Measurements from ENCODE around the gene PSMB10. TPM values are rescaled to one million over a fixed set of nuclear protein-coding genes. Genes with fewer than 3 reads are reported as not detected.

The PSMB10 gene
- polyA plus RNA-seq, 4 donors: 20.3 to 39.4 (median 28.3) TPM

DNA sequence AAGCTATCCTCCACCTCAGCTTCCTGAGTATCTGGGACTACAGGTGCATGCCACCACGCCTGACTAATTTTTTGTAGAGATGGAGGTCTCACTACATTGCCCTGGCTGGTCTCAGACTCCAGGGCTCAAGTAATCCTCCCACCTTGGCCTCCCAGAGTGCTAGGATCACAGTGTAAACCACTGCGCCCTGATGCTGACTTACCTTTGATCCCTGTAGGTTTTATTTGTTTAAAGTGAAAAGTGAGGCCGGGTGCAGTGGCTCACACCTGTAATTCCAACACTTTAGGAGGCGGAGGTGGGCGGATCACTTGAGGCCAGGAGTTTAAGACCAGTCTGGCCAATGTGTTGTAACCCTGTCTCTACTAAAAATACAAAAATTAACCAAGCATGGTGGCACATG lies 34.9 kb downstream of the PSMB10 start:
- DNase-seq (ENCODE audit: low read depth in 4 of 4, low spot score in 2 of 4): no peak

DNA sequence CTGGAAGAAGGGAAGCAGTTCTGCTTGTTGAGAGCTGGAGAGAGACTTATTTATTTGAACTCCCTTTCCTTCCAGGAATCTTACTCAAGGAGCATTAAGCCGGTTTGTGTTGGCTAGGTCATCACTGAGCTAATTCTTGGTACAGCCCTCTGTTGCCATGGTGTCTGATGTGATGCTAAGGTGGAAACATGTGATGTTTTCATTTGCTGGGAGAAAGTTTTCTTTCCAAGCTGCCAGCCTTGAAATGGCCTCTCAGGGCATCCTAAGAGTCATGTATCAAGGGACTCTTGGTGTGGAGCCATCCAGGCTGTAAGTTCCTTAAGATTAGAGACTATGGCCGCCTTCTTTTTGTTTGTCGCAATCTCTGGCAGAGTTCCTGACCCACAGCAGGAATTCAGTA lies 39.4 kb downstream of the PSMB10 start:
- DNase-seq (ENCODE audit: low read depth in 4 of 4, low spot score in 2 of 4): no peak

DNA sequence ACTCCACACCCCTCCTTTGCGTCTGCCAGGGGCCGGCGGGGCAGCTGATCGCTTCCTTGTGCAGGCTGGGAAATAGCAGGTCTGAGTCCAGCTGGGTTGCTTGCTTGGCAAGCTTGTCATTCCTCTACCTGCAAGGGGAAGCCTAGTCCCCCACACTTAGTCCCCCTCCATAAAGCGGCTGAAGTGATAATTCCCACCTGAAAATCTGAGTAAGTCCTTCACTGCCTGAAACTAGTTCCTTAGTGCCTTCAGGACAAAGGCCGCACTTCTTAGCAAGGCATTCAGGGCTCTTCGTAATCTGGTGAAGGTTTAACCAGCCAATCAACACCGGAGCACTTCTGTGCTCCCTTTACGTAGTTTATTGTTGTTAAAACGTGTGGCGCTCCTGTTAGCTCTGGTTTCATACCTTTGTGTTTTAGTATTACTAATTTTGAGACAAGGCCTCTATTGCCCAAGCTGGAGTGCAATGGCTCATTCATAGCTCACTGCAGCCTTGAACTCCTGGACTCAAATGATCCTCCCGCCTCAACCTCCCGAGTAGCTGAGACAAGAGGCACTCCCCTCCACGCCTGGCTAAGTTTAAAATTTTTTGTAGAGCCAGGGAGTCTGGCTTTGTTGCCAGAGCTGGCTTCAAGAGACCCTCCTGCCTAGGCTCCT lies 42.8 kb downstream of the PSMB10 start:
- DNase-seq (ENCODE audit: low read depth in 4 of 4, low spot score in 2 of 4): no peak

DNA sequence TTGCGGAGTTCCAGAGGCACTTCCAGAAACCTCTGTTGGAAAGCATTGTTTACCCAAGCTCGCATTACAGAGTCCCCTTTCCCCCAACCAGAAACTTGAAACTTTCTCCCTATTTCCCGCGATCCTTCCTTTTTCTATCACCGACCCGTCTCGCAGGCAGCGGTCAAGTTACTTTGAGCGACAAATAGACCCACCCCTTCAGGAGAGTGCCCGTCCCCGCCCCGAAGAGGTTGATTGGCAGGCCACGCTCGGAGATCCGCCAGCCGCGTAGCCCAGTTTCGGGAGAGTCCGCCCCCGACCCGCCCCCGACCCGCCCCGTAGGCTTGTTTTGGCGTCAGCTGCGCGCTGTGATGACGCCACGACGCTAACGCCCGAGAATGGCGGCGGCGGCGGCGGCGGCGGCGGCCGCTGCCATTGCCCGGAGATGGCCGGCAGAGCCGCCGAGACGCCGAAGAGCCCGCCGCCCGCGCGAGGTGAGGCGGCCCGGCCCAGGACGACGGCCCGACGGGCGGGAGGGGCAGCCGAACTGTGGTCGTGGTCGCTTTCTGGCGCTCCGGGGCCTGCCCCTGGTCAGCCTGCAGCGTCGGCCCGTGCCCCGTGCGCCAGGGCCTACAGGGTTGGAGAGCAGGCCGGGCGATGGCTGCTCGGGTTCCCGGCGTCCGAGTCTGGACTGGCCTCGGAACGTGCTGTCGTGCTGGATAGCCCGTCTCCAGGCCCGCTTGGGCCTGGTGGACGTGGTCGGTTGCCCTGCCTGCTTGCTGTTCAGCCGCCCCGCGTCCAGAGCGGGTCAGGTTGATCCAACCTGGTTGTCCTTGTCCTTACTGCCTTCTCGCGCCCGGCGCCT lies 43.5 kb downstream of the PSMB10 start, which contains the start of gene PSKH1:
TSS of gene PSKH1 (plus strand) at position 356 of the 844 bp plus-strand sequence. CDS start 15,496 bp downstream, outside the sequence.
- peak in 3 of 4 donors; percentile 75 to 92 (median 88) for DNase-seq (ENCODE audit: low read depth in 4 of 4, low spot score in 2 of 4)

DNA sequence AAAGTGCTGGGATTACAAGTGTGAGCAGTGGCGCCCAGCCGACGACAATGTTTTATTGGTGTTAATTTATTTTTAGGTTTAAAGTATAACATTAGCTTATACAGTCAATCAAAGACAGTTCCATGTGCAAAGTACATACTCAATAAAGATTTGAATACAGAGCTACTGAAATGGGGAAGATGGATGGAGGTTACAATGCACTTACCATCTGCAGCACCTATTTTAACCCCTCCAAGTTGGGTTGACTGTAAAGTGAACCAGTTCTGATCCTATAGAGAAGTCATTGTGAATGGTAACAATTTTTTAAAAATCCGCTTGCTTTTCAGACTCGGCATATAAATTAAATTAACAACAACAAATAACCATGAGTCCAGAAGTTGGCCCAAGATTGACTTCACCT lies 44.3 kb downstream of the PSMB10 start:
- DNase-seq (ENCODE audit: low read depth in 4 of 4, low spot score in 2 of 4): no peak

DNA sequence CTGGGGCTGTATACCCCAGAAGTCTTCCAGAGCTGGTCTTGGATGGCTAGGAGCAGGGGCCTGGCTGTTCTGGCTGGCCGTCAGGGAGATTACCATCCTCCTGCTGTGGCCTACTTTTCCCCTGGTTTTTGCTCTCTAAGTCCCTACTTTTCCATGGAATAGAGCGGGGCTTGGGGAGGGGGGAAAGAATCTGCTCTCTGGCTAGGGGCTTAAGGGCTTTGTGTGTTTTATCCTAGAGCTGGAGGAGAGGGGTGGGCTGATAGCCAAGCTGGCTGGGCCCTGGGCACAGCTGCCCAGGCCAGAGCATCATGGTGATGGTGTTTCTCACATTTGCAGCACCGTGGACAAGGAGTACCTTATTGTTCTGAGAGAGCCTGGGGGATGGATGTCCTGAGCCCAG lies 48.3 kb downstream of the PSMB10 start:
- no peak for DNase-seq (ENCODE audit: low read depth in 4 of 4, low spot score in 2 of 4)

DNA sequence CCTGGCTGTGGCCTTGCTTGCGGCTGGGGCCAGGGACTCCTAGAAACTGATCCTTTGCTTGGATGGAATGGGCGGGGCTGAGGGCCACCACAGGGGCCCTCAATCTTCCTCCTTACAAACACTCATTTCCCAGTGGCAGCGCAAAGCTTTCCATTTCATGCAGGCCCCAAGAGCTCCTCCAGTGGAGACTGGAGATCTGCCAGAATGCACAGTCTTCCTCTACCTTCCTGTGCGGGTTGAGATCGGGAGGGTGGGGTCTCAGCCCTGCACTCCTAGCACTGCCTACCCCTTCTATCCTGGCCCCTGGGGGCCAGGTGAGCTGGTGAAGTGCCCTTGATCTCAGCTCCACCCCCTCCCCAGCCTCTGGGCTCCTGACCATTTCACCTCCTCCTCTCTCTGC lies 50.3 kb downstream of the PSMB10 start:
- no peak for DNase-seq (ENCODE audit: low read depth in 4 of 4, low spot score in 2 of 4)

DNA sequence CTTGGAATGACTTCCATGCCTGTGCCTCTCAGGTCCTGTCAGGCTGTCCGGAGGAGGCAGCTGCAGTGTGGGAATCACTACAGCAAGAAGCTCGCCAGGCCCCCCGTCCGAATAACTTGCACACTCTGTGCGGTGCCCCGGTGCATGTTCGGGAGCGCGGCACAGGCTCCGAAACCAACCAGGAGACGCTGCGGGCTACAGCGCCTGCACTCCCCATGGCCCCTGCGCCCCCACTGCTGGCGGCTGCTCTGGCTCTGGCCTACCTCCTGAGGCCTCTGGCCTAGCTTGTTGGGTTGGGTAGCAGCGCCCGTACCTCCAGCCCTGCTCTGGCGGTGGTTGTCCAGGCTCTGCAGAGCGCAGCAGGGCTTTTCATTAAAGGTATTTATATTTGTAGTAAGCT lies 50.7 kb downstream of the PSMB10 start:
- DNase-seq (ENCODE audit: low read depth in 4 of 4, low spot score in 2 of 4): no peak

DNA sequence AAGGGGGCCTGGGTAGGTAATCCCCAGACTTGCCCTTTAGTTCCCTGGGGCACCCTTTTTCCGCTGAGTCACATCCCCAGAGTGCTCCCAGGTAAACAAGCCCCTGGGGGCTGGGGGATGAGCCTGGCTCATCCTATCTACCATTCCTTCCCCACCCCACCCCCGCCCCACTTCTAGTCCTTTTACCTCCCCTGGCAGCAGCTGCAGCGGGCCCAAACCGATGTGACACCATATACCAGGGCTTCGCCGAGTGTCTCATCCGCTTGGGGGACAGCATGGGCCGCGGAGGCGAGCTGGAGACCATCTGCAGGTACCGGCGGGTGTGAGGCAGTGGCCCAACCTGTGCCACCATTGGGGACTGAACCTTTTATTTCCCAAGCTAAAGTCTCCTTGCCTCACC lies 51.1 kb downstream of the PSMB10 start:
- no peak for DNase-seq (ENCODE audit: low read depth in 4 of 4, low spot score in 2 of 4)

DNA sequence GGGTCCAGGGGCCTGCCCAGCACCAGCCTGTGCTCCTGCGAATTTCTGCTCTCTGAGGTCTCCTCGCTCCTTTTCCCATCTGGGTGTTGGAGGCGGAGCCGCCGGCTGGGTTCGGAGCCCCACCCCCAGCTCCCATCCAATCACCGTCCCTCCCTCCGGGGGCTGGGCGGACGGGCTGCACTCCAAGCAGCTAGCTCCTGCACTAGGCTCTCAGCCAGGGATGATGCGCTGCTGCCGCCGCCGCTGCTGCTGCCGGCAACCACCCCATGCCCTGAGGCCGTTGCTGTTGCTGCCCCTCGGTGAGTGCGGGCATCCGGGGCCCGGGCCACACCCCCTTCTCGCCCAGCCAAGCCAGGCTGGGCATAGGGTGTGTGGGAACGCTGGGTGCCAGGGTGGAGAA lies 52.0 kb downstream of the PSMB10 start, which contains the start of gene NRN1L:
TSS of gene NRN1L (plus strand) at position 202 of the 400 bp plus-strand sequence. CDS start at position 221, 19 bp downstream.
- DNase-seq (ENCODE audit: low read depth in 4 of 4, low spot score in 2 of 4): peak in 2 of 4 donors; percentile 61 to 67

Other genes starting within 250 kb of the PSMB10 start
- 10 to 100 TPM; 18.7 to 25.6 (median 23.7) TPM for gene GFOD2, start 217.5 kb downstream of the PSMB10 start, polyA plus RNA-seq (ENCODE audit: insufficient read length in 4 of 4)
- 10 to 100 TPM; 18.4 to 34.4 (median 25.0) TPM for gene RANBP10, start 130.3 kb downstream of the PSMB10 start, polyA plus RNA-seq (ENCODE audit: insufficient read length in 4 of 4)
- gene TSNAXIP1, start 130.0 kb downstream of the PSMB10 start, polyA plus RNA-seq (ENCODE audit: insufficient read length in 4 of 4): 10 to 100 TPM in 1 of 4 donors, 1 to 10 TPM in 3; 6.3 to 10.7 (median 7.7) TPM
- gene THAP11, start 94.5 kb downstream of the PSMB10 start, polyA plus RNA-seq (ENCODE audit: insufficient read length in 4 of 4): 10 to 100 TPM; 26.8 to 40.0 (median 32.0) TPM
- 100 to 1,000 TPM; 114 to 134 (median 127) TPM for gene NUTF2, start 89.9 kb downstream of the PSMB10 start, polyA plus RNA-seq (ENCODE audit: insufficient read length in 4 of 4)
- 10 to 100 TPM; 37.4 to 62.4 (median 50.7) TPM for gene CENPT, start 89.2 kb downstream of the PSMB10 start, polyA plus RNA-seq (ENCODE audit: insufficient read length in 4 of 4)
- gene EDC4, start 63.8 kb downstream of the PSMB10 start, polyA plus RNA-seq (ENCODE audit: insufficient read length in 4 of 4): 100 to 1,000 TPM in 2 of 4 donors, 10 to 100 TPM in 2; 75.0 to 106 (median 97.3) TPM
- under 1 TPM in 3 of 4 donors, not detected in 1; 0.30 to 0.68 (median 0.63) TPM for gene NRN1L, start 52.0 kb downstream of the PSMB10 start, polyA plus RNA-seq (ENCODE audit: insufficient read length in 4 of 4)
- gene PSKH1, start 43.6 kb downstream of the PSMB10 start, polyA plus RNA-seq (ENCODE audit: insufficient read length in 4 of 4): 10 to 100 TPM; 33.5 to 44.6 (median 40.1) TPM
- gene CTRL, start 5.0 kb downstream of the PSMB10 start, polyA plus RNA-seq (ENCODE audit: insufficient read length in 4 of 4): 1 to 10 TPM; 4.5 to 7.1 (median 5.8) TPM
- 10 to 100 TPM; 13.7 to 32.8 (median 20.2) TPM for gene LCAT, start 7.3 kb upstream of the PSMB10 start, polyA plus RNA-seq (ENCODE audit: insufficient read length in 4 of 4)
- gene SLC12A4, start 31.8 kb upstream of the PSMB10 start, polyA plus RNA-seq (ENCODE audit: insufficient read length in 4 of 4): 10 to 100 TPM; 32.4 to 47.4 (median 40.2) TPM
- gene DPEP3, start 43.6 kb upstream of the PSMB10 start, polyA plus RNA-seq (ENCODE audit: insufficient read length in 4 of 4): under 1 TPM in 3 of 4 donors, not detected in 1; 0.05 to 0.21 (median 0.08) TPM
- gene DPEP2, start 62.6 kb upstream of the PSMB10 start, polyA plus RNA-seq (ENCODE audit: insufficient read length in 4 of 4): 1 to 10 TPM in 1 of 4 donors, under 1 TPM in 3; 0.45 to 1.1 (median 0.78) TPM
- not detected for gene DPEP2NB, start 79.1 kb upstream of the PSMB10 start, polyA plus RNA-seq (ENCODE audit: insufficient read length in 4 of 4)
- gene DDX28, start 86.4 kb upstream of the PSMB10 start, polyA plus RNA-seq (ENCODE audit: insufficient read length in 4 of 4): 10 to 100 TPM in 3 of 4 donors, 1 to 10 TPM in 1; 9.0 to 13.7 (median 10.9) TPM
- gene DUS2, start 86.4 kb upstream of the PSMB10 start, polyA plus RNA-seq (ENCODE audit: insufficient read length in 4 of 4): 10 to 100 TPM; 13.5 to 19.5 (median 15.5) TPM
- 10 to 100 TPM; 30.8 to 35.5 (median 32.9) TPM for gene NFATC3, start 148.5 kb upstream of the PSMB10 start, polyA plus RNA-seq (ENCODE audit: insufficient read length in 4 of 4)